ENCODE results near the gene FAM135A.
"Not testable (repeated sequence)": the region's sequence is repeated elsewhere in the genome, so short reads cannot be mapped to it uniquely, and the experiment has no call there.

Gene FAM135A

DNA sequence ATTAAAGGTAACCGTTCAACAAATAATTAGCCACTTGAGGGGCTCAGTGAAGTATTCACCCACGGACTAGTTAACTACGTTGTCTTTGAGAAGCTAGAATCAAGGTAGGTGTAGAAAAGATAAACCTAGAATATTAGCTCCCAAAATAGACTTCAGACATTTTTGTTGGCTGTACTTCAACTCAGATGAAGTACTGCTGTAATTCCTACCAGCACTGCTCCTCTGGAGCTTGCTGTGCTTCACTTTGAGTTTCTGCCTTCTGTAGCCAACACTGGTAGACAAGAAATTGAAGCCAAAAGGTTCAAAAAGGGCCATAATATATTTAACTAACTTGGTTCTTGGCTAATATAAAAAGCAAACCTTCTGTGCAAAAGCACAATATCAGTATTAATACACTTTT, 134.6 kb downstream of the FAM135A start:
- DNase-seq (ENCODE audit: low spot score), result no peak

DNA sequence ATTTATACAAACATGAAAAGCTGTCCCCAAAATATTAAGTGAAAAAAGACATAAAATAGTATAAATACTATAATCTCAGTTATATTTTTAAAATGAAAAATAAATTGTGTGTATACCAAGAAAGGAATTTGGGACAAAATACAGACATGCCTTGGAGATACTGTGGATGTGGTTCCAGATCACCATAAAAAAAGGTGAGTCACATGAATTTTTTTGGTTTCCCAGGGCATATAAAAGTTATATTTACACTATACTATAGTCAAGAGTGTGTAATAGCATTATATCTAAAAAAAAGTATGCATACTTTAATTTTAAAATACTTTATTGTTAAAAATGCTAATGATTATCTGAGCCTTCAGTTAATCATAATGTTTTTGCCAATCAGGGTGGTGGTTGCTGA, 136.0 kb downstream of the FAM135A start:
- no peak for DNase-seq (ENCODE audit: low spot score)

DNA sequence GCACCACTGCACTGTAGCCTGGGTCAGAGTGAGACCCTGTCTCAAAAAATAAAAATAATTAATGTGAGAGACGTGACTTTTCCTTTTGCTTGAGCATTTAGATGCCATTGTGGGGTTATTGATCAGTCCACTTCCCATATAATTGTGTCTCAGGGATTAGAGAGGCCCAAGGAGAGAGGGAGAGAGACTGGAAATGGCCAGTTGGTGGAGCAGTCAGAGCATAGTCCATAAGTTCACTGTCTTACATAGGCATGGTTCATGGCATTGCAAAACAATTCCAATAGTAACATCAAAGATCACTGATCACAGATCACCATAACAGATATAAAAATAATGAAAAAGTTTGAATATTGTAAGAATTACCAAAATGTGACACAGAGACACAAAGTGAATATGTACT, 138.3 kb downstream of the FAM135A start:
- DNase-seq (ENCODE audit: low spot score), result no peak

DNA sequence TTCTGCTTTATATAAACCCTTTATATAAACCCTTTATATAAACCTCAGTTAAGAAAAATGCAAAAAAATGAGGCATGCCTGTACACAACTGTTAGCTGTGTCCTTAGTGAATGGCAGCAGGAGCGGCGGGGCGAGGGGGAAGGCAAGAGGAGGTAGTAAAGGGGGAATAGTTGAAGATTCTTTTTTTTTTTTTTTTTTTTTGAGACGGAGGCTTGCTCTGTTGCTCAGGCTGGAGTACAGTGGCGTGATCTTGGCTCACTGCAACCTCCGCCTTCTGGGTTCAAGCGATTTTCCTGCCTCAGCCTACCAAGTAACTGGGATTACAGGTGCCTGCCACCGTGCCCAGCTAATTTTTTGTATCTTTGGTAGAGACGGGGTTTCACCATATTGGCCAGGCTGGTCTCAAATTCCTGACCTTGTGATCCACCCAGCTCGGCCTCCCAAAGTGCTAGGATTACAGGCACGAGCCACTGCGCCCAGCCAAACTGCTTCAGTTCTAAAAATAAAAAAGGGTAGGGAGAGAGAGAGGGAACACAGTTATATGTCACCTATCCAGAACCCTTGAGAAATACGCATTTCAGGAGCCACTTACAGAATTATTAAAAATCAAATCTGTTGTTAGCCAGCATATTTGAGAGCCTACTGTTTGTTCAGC, 139.1 kb downstream of the FAM135A start:
- not testable (repeated sequence) for DNase-seq (ENCODE audit: low spot score)

DNA sequence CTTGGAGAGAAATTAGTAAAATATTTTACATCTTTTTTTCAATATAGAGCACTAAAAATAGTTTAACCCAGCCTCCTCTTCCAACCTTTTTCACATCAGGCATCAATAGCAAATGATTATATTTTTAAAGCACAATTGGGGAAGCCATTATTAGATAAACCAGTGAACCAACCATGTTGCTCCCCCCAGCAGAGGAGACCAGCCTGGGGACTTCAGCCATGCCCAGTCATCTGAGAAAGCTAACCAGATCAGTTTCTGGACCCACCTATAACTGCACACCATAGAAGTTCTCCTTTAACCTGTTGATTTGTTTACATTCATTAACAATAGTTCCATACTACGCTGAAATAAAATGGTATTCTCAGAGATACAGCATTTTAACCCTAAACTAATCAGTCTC, 139.7 kb downstream of the FAM135A start:
- no peak for DNase-seq (ENCODE audit: low spot score)

DNA sequence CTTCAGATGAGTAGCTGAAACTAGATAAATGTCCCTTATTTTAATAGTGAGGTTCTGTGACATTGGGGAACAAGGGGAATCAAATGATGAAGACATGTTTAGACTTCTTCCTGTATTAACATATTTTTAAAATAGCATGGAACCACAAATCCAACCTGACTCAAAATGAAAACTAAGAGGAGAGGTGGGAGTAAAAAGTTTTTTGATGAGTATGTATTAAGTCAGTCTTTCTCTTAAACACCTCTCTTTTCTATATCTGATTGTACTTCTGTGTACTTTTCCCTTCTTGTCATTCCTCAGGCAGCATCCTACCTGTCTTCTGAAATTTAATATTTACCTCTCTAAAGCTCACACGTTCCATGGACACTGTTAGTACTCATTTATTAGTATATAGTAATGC, 144.7 kb downstream of the FAM135A start:
- DNase-seq (ENCODE audit: low spot score), result no peak

DNA sequence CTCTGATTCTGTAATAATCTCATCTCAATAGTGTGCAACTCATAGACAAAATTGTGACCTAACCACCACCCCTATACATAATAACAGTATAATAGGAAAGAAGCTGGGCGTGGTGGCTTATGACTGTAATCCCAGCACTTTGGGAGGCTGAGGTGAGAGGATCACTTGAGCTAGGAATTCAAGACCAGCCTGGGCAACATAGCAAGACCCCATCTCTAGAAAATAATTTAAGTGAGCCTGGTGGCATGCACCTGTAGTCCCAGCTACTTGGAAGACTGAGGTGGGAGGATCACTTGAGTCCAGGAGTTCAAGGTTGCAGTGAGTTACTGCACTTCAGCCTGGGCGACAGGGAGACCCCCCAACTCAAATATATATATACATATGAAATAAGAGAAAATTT, 149.1 kb downstream of the FAM135A start:
- not testable (repeated sequence) for DNase-seq (ENCODE audit: low spot score)

DNA sequence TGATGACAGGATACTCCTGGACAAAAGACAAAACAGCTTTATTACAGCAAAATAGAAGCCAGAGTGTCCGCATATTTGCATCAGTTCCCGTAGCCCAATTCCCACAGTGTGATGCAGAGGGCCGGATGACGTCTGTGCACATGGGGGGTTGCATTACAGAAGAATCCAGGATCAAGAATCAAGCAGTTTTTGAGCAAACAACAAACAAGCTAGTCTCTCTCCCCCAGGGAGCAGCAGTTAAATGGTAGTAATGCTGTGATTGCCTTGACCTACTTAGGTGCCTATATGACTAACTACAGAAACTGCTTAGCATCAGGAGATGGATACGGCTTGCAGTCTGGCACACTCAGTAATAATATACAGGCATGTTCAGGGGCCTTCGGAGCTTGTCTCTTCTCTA, 150.2 kb downstream of the FAM135A start:
- DNase-seq (ENCODE audit: low spot score), result no peak

DNA sequence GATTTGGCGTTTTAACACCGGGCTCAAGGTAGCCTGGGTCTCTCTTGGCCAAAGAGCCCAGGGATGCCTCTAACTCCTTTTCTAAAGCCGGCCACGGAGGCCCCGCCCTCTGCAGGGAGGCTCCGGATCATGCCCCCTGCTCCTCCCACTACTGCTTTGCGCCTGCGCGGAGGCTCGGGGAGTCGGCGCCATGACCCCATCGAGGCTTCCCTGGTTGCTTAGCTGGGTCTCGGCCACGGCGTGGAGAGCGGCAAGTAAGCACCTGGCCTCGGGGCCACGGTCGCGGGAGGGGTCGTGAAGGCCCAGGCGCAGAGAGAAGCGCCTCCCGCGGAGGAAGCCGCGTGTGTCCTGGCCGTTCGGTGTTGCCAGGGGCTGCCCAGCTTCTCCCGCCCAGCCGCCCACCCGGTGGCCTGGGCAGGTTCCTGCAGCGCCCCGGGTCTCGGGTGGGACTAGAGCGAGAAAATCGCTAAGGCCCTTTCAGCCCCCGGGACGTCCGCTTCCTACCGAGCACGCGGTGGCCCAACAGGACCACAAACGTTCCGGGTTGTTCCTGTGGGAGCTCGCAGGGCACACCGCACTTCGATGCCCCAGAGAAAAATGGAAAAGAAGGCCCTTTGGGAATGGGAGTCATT, 153.6 kb downstream of the FAM135A start, which contains the start of gene SDHAF4:
Gene SDHAF4, plus strand, starts transcription at position 180 of the 632 bp plus-strand sequence. Its CDS starts 11 bp downstream, at position 191.
- DNase-seq (ENCODE audit: low spot score), result peak; percentile 94

DNA sequence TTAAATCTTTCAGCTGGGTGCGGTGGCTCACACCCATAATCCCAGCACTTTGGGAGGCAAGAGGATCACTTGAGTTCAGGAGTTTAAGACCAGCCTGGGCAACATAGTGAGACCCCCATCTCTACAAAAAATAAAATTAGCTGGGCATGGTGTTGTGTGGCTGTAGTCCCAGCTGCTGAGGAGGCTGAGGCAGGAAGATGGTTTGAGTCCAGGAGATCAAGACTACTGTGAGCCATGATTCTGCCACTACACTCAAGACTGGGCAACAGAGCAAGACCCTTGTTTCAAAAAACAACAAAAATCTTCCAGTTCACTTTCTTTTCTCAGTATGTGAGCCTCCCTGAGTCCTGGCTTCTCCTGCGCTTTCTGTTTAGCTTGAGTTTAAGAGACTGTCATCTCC, 161.3 kb downstream of the FAM135A start:
- DNase-seq (ENCODE audit: low spot score), result no peak

DNA sequence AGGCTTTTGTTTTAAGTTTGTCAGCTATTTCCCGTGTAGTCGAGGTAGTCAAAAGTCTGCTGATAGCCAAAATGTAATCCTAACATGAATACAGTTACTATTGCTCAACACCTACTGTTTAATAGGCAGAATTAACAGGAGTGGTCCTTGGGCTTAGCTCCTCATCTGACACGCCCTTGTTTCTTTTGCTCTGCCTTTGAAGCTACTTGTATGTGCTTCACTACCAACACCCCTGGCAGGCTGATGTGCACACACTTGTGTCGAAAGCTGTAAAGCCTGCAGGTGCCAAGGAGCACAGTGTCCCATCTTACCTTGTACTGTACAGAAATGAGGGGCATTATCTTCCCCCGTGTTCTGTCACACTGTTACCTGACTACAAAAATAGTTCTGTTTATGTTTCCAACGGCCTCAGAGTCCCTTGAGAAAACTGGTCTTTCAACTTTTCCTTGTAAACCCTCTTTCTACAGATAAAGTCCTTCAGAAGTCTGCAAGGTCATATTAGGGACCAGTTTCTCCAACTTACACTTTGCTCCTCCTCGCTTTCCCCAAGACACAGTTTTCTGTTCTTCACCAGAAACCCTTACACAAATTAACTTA, 162.7 kb downstream of the FAM135A start:
- DNase-seq (ENCODE audit: low spot score), result no peak

DNA sequence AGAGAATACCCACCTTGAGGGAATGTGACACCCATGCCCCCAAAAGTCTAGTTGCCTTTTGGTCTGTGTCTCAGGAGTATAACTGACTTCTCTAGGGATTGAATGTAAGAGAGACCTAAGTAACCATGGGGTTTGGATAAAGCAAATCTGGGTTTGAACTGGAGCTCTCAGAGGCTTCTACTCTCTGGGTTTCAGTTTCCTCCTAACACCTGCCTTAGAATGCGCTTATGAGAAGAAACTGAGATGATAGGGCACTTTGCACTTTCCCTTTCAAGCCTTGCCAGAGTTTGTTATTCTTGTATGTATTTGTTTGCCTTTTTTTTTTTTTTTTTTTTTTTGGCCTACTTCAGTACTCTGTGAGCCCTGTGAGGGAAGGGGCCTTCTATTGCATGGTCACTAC, 172.8 kb downstream of the FAM135A start:
- DNase-seq (ENCODE audit: low spot score), result no peak

DNA sequence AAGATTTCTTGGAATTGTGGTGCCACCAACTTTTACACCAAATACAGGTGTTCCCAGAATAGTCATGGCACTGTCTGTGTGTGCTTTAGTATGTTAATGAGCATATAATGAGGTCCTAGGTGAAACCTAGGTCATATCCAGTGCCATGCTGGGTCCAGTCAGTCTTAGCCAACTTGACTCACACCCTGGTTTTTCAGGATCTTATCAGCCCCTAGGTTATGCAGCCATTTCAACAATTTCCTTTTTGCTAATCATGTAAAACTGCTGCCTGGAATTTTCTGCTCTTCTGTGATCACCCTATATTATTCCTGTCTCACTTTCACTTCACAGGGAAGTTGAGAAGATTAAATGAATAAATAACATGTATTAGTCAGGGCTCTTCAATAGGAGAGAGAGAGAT, 177.1 kb downstream of the FAM135A start:
- DNase-seq (ENCODE audit: low spot score), result no peak

DNA sequence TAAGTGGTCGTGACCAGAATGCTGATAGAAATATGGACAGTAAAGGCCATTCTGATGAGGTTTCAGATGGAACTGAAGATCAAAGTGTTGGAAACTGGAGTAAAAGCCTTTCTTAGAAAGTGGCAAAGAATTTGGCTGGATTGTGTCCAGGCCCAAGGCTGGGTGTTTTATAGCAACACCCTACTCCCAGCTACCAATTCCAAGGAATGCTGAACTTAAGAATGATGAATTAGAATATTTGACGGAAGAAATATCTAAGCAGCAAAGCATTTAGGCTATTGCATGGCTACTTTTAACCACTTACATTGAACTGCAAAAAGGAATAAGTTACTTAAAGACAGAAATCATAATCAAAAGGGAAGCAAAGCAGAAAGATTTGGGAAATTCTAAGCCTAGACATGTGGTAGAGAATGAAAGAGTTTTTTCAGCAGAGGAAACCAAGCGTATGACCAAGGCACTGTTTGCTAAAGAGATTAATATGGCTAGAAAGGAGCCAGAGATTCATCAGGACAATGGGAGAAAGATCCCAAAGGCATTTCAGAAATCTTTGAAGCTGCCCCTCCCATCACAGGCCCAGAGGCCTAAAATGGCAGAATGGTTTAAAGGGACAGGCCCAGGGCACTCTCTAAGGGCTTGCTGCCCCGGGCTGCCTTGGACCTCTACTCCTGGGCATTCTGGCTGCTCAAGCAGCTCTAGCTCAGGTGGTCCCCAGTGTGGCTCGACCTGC, 179.2 kb downstream of the FAM135A start:
- DNase-seq (ENCODE audit: low spot score), result no peak

DNA sequence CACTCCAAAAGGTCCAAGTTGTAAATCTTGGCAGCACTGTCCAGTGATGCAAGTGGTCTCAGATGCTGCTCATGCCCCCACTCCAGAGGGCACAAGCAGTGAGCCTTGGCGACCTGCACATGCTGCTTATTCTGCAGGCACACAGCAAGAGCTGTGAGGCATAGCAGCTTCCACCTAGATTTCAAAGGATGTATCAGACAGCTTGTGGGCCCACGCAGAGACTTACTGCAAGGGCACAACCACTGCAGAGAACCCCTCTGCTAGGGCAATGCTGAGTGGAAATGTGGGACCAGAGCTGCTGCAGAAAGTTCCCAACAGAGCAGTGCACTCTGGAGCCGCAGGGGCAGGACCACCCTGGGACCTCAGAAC, 179.8 kb downstream of the FAM135A start:
- DNase-seq (ENCODE audit: low spot score), result no peak

DNA sequence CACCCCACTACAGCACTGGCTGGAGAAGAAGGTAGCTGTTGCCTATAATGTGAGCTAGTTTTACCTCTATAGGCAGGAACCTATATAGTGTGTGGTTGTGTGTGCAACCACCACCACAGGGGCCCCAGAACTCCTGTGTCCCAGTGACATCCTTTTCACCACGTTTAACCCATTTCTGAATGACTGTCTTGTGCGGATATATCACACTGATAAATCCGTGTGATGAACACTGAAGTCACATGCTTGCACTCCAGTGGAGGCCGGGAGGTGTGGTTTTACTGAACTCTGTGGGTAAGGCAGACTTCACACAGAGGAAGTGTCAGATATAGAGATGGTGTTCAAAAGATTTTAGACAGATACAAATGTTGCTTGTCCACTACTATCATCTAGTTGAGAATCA, 185.9 kb downstream of the FAM135A start:
- DNase-seq (ENCODE audit: low spot score), result no peak

DNA sequence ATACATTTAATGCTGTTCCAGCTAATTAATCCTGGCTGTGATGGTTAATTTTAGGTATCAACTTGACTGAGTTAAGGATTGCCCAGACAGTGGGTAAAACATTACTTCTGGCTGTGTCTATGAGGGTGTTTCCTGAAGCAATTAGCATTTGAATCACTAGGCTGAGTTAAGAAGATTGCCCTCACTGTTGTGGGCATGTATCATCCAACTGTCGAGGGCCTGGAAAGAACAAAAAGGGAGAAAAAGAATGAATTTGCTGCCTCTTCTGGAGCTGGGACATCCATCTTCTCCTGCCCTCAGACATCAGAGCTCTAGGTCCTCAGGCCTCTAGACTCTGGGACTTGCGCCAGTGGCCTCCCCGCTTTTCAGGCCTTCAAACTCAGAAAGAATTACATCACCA, 187.7 kb downstream of the FAM135A start:
- no peak for DNase-seq (ENCODE audit: low spot score)

DNA sequence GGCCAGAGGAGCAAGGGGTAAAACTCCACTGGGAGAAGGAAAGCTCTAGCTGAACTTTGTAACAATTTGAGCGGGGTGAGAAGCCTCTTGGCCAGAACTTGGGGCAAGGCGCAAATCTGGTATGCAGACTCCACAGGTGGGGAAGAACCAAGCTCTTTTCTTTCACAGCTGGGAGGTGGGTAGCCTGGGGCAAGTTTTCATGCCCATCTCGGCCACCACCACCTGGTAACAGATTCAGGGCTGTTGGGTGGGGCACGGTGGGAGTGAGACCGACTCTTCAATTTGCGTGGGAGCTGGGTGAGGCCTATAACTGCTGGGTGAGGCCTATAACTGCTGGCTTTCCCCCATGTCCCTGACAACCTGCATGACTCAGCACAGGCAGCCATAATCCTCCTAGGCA, 190.9 kb downstream of the FAM135A start:
- no peak for DNase-seq (ENCODE audit: low spot score)

DNA sequence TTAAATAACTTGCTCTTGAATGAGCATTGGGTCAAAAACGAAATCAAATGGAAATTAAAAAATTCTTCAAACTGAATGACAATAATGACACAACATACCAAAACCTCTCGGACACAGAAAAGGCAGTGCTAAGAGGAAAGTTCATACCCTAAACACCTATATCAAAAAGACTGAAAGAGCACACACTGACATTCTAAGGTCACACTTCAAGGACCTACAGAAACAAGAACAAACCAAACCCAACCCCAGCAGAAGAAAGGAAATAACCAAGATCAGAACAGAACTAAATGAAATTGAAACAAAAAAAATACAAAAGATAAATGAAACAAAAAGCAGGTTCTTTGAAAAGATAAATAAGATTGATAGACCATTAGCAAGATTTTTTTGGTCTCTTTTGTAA, 194.1 kb downstream of the FAM135A start:
- DNase-seq (ENCODE audit: low spot score), result not testable (repeated sequence)

DNA sequence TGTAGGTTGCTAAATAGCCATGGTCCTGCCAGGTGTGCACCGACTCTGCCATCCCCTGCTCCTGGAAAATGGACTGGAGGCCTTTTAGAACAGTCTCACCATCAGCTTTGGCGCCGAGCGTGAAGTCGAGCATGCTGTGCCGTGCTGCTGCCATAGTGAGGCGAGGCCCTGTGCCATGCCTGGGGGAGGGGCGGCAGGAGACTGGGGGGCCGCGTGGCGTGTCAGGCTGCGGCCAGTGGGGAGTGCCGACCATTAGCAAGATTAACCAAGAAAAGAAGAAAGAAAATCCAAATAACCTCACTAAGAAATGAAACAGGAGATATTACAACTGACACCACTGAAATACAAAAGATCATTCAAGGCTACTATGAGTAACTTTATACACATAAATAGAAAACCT, 195.9 kb downstream of the FAM135A start:
- DNase-seq (ENCODE audit: low spot score), result not testable (repeated sequence)

Measured in ecto neural progenitor cell (in vitro differentiated cells).